GM18873 (cell line): Measurements from ENCODE around the gene CTNNBL1.

Source experiments
- ATAC-seq: cut with Tn5 transposase; IDR thresholded peaks from one replicate; pipeline ENCODE4 v1.9.1; 2021; ENCODE audit warnings: mild to moderate bottlenecking, moderate library complexity, moderate number of reproducible peaks; ENCODE audit not compliant: unreplicated experiment, low FRiP score

CTNNBL1 gene

DNA sequence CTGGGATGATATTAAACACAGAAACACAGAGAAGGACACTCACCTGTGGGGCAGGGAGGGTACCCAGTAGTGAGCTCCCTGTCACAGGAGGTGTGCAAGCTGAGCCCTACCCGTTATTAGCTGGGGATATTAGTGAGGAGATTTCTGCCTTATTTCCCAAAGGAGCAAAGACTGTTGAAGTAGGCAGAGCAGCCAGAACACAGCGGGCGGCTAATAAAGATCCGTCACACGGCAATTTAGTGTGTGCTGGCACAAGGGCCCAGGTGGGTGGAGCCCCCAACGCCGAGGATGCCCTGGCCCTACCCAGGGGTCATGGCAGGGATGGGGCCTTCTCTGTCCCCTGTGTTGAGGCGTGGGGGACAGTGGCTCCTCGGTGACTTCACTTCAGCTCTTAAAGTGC lies 217.4 kb downstream of the CTNNBL1 start:
- ATAC-seq, result no peak

DNA sequence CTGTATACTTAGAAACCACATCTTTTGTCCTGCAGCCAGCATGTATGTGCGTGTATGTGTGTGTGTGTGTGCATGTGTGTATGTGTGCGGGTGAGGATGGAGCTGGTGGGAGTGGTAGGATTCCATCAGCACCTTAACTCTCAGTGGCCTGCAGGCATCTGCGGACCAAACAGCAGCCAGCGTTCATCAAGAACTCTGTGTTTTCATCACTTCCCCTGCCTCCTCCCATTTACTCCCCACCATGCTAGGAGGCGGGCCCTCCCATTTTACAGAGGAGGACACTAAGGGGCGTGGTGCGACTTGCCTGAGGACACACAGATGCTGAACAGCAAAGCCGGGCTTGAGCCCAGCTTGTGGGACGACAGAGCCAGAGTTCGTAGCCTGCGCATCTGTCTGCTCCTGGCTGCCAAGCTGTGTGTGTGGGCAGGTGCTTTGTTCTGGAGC lies 218.0 kb downstream of the CTNNBL1 start:
- ATAC-seq, result no peak

DNA sequence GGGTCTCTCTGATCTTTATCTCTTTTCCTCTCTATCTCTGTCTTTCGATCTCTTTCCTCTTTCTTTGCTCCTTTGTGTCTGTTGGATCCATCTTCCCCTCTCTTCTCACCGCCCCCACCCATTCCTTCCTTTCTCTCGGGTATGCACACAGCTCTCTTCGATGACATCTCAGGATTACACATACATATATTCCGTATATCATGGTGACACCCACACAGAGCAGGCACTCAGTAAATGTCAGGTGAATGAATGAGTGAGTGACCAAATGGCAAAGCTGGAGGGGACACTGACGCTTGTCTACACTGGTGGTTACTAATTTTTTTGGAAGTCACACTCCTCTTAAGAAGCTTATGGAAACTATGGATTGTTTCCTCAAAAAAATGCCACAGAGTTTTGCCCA lies 219.0 kb downstream of the CTNNBL1 start:
- no peak for ATAC-seq

DNA sequence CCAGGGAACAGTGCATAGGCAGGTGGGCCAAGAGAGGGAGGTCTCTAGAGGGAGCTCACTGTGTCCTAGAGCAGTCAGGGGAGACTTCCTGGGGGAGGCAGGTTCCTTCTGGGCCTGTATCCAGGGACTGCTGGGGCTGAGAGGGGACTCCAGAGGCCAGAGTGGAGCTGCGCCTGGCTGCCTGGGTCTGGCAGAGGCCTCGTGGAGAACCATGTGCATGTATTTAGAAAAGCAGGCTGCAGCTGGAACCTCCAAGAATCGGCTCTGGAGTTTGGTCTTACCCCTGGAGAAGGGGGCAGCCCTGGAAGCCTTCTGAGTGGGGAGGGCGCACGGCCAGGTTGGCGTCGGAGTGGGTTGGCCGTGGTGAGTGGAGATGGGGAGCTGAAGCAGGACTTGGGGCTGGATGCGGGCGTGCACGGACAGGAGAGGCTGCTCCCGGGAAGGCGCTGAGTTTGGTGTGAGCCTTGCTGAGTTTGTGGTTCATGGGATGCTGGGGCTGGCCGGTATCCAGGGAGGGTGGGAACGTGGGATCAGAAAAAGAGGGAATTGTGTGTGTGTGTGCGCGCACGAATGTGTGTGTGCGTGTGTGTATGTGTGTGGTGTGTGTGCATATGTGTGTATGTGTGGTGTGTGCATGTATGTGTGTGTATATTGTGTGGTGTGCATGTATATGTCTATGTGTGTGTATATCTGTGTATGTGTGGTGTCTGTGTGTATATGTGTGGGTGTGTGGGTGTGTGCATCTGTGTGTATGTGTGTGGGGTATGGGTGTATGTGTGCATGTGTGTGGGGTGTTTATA lies 219.9 kb downstream of the CTNNBL1 start:
- no peak for ATAC-seq

DNA sequence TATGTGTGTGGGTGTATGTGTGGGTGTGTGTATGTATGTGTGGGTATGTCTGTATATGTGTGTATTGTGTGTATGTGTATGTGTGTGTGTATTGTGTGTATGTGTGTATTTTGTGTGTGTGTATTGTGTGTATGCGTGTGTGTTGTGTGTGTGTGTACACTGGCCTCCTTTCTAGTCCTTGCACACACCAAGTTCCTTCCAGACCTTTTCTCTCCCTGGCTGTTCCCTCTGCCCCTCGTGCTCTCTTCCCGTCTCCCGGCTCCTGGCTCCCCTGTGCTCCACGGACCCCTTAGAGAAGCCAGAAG lies 220.5 kb downstream of the CTNNBL1 start:
- no peak for ATAC-seq

DNA sequence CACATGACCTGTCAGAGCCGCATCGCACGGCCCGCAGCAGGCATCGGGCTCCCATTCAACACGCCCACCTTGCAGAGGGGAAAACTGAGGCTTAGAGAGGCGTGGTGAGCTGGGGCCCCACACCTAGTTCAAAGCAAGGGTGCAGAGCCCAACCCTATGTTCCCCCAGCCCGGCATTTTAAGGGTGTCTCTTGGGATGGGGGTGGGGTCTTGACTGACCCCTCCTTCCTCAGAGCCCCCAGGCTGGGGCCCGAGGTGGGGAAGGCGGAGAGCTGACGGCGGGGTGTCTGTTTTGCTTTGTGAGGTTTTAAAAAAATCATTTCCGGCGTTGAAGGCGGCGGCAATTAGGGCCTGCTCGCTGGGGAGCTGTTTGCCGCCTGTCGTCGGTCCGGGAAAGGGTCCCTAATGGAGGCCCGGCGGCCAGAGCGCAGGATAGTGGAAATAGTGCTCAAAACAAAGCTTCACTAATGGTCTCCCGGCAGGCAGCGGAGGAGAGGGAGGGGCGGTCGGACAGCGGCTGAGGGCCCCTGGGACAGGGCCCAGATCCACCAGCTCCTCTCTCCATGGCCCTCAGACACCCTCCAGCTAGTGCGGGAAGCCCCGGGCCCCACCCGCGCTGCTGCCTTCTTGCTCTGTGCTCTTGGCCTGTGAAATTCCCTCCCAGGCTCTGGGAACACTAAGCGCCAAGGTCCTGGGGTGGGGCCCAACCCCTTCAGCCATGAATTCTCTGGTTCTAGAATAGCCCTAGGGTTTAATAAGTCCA lies 221.0 kb downstream of the CTNNBL1 start:
- no peak for ATAC-seq

DNA sequence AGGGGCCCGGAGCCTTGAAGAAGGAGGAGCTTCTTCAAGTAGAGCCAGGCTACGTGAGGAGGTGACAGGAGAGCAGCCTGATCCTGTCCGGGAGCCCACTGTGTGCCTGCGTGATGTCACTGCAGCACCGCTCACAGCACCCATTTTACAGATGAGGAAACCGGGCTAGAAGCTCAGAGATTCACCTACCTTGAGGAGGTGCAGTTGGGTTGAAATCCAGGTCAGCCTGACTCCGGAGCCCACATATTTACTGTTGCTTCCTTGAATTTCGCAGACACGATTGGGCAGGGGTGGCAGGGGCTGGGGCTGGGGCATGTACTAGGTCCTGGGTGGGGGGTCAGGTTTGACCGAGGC lies 221.6 kb downstream of the CTNNBL1 start:
- ATAC-seq, result no peak

DNA sequence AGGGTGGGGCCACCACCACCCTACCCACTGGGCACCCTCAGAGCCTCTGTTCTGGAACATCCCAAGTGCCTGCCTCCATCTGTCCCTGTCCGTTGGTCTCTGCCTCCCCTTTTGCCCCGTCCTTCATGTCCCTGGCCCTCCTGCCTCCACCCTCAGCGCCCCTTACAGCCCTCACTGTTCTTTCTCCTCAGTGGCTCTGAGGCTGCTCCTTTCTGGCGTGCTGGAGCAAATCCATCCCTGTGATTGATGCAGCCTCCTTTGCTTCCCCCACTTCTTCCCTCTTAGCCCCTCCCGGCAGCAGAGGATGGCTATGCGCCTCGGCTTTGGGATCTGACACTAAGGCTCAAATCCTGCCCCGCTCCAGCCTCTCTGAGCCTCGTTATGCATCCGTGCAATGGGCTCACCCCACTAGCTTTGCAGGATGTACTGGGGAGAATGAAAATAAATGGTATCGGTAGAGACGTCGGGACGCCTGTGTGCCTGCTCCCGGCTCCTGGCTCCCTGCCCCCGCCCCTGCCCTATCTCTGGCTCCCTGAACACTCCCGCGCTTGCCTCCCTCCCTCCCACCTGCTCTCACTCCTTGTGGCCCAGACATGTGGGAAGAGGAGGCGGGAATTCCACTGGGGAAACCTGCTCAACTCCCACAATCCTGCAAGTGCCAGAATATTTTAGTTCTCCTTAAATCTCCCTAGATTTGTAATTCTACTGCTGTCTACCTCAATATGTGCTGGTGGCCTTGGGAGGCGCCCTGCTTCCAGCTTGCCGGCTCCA lies 222.2 kb downstream of the CTNNBL1 start:
- no peak for ATAC-seq

DNA sequence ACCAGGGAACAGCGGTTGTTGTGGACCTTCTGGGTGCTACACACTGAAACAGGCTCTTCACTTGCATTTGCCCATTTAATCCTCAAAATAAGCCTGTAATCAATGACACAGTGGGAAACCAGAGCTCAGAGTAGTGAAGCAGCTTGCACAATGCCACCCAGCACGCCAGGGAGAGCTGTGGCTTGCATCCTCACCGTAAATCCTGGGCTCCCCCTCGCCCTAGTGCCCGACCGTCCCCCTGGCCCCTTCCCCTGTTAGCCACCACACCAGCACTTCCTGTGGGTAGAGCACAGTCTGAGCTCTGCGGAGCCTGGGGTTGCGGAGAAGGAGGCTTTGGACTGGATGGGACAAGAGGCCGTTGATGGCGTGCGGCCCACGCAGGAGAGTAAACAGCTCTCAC lies 223.6 kb downstream of the CTNNBL1 start:
- no peak for ATAC-seq

DNA sequence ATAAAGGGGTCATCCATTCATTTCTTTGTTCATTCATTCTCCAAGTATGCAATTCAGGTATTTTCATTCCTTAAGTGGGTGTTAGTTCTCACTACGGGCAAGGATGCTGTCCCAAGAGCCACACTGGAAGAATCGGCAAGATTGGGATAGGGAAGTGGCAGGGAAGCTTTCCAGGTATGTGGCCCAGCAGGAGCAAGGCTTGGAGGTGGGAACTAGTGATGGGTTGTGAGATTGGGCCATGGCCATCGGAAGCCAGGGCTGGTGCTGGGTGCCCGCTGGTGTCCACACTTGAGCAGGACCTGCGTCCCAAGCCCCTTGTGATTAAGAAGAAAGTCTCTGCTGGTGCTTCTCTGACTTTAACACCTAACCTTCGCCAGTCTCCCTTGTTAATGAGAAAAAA lies 224.2 kb downstream of the CTNNBL1 start:
- ATAC-seq, result no peak

DNA sequence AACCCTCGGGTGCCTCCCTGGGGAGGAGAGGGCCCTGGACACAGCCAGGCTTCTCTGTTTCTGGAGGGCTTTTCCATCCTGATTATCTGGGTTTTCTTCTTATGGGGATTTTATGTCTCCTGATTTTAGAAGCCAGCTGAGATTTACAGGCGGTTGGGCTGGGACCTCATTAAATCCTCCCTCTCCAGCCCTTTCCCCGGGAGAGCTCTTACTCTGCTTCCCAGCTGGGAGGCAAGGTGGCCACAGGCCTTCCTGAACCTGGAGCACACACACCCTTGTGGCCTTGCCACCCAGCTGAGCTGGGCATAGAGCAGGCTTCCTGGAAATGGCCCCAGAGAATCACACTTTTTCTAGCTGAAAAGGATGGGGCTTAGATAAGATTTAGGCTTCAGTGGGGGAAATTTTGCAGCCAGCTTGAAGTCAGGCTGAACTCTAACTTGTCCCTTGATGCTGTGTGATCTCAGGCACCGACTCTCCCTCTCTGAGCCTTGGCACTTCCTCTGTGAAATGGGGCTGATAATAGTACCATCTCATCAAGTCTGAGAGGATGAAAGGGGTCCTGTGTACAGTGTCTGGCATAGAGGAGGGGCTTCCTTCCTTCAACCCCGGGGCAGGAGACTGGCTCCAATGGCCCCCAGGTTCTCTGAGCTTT lies 225.7 kb downstream of the CTNNBL1 start:
- ATAC-seq, result no peak

DNA sequence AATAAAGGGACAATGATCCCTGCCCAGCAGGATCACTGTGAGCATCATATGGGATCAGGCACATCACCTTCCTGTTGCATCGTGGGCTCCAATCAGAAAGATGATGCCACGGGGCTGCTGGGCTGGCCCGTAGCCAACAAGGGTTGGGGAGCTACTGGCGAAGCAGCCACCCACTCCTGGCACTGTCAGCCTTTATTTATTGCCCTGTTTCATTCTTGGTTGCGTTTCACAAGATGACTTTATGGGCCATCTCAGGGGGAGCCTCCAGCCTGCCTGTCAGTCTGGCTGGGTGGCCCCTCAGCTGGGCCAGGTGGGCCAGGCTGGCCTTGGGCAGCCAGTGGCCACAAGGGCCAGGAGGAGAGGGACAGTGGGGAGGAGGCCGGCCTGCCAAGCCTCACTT lies 226.4 kb downstream of the CTNNBL1 start:
- ATAC-seq, result no peak

DNA sequence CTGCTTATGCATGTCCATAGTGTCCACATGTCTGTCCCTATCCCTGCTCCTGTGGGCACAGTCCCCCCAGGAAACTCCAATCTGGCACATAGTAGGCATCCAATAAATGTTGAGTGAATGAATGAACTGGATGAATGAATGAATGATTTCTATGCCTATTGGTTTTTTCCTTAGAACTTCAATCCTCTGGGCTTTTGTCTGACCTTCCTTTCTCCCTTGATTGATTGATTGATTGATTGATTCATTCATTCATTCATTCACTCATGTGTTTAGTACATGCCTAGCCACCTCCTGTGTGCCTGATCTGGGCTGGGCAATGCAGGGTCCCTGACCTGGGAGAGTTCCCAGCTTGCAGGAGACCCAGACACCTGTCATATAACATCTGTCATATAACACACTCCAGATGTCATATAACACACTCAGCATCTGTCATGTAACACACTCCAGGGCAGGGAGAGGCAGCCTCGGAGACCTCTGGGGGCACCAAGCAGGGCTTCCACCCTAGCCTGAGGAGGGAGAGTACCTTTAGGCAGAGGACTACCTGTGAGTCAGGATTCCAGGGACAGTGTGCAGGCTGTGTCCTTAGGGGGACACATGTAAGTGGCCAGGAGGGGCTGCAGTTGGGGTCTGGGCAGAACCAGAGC lies 227.0 kb downstream of the CTNNBL1 start:
- no peak for ATAC-seq

DNA sequence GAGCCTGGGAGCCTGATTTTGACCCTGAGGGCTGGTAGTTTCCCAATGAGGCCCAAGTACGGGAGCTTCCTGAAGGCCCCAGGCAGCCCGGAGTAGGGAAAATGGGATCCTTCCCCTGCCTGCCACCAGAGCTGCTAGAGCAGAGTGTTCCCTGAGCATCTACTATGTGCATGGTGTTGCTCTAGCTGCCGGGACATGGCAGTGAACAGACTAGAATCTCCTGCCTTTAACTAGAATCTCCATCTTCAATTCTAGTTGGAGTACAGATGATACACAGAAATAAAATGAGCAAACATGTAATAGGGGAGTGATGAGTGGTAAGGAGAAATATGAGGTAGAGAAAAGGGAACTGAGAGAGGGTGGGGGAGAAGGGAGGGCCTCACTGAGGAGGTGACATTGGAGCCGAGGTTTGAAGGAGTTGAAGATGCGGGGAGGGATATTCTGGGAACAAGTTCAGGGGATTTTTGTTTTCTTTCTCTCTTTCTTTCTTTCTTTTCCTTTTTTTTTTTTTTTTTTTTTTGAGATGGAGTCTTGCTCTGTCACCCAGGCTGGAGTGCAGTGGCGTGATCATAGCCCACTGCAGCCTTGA lies 227.6 kb downstream of the CTNNBL1 start:
- no peak for ATAC-seq
